Effector memory CD4-positive, alpha-beta T cell (primary cell): ENCODE measurements around the gene CLP1.

Source experiments
- DNase-seq, 3 donors: peaks; one replicate each; pipeline ENCODE4 v3.0.0-alpha.2; 2020
- H3K27ac ChIP-seq: 2 replicates; pipeline ENCODE4 v1.7.0; 2013; ENCODE audit warnings: mild to moderate bottlenecking, low read length, moderate library complexity; ENCODE audit not compliant: insufficient read depth, poor library complexity, severe bottlenecking
- H3K27me3 ChIP-seq: replicated peaks from 2 replicates; pipeline ENCODE4 v1.7.0; 2013; ENCODE audit warnings: mild to moderate bottlenecking, low read length; ENCODE audit not compliant: insufficient read depth, control insufficient read depth, poor library complexity, severe bottlenecking
- H3K36me3 ChIP-seq: 2 replicates; pipeline ENCODE4 v1.7.0; 2013; ENCODE audit warnings: mild to moderate bottlenecking, low read length, moderate library complexity; ENCODE audit not compliant: control insufficient read depth, insufficient read depth
- H3K4me1 ChIP-seq: 2 replicates; pipeline ENCODE4 v1.7.0; 2013; ENCODE audit warnings: low read length, mild to moderate bottlenecking; ENCODE audit not compliant: control insufficient read depth, insufficient read depth, poor library complexity, severe bottlenecking
- H3K4me3 ChIP-seq: 2 replicates; pipeline ENCODE4 v1.7.0; 2013; ENCODE audit warnings: low read length, low read depth, mild to moderate bottlenecking; ENCODE audit not compliant: insufficient read depth, poor library complexity, severe bottlenecking
- H3K9me3 ChIP-seq: 2 replicates; pipeline ENCODE4 v1.7.0; 2013; ENCODE audit warnings: mild to moderate bottlenecking, low read length, moderate library complexity; ENCODE audit not compliant: control insufficient read depth

CLP1 gene

DNA sequence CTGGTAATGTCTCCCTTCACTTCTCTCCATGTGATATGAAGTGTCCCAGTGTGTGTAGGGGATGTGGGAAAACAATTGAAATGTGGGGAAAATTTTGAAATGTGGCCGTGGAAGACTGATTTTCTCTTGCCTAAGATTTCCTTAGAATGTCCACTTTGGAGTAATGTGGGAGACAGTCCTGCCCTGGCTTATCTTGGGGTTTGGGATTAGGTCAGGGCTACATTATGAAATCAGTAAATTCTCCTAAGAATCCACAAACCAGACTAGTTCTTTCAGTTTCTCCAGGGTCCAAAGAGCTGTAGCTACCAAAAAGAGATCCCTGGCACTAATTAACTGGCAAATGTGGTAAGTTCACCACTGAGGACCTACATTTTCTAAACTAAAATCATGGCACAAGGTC, 30.7 kb upstream of the CLP1 start:
- no peaks in the 10 kb centered on the region for H3K27me3 ChIP-seq
- H3K4me1 ChIP-seq, result no peaks in the 10 kb centered on the region
- no peak for DNase-seq
- no peaks in the 10 kb centered on the region for H3K9me3 ChIP-seq
- no peak overlapping the region for H3K4me3 ChIP-seq
- H3K27ac ChIP-seq, result no peak overlapping the region
- no peaks in the 10 kb centered on the region for H3K36me3 ChIP-seq

DNA sequence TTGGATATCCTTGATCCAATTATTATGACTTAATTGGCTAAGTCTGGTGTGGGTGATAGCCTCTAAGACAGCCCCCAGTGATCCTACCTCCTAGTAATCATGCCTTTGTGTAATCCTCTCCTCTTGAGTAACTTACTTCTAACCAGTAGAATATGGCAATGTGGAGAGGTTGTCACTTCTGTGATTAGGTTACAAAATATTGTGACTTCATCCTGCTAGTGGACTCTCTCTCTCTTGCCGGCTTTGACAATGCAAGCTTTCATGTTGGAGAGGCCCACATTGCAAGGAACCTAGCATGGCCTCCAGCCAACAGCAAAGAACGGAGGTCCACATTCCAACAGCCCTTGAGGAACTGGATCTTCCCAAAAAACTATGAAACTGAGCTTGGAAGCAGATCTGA, 27.4 kb upstream of the CLP1 start:
- H3K4me1 ChIP-seq, result no peaks in the 10 kb centered on the region
- no peaks in the 10 kb centered on the region for H3K36me3 ChIP-seq
- no peaks in the 10 kb centered on the region for H3K27me3 ChIP-seq
- H3K9me3 ChIP-seq, result no peaks in the 10 kb centered on the region
- no peak overlapping the region for H3K27ac ChIP-seq
- no peak for DNase-seq
- no peak overlapping the region for H3K4me3 ChIP-seq

DNA sequence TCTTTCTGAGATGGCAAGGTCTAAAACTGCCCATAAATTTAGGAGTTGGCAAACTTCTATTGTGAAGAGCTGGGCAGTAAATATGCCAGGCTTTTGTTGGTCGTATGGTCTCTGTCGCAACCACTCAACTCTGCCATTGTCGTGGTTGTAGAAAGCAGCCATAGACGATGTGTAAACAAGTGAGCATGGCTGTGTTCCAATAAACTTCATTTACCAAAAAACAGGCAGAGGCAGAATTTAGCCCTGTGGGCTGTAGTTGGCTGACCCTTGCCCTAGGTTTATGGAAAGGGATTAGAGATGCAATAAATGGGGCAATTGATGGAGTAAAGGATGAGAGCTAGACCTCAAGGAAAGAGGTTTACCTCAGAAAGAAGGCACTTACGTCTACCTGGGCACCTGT, 25.4 kb upstream of the CLP1 start:
- DNase-seq, result no peak
- H3K36me3 ChIP-seq, result no peaks in the 10 kb centered on the region
- no peaks in the 10 kb centered on the region for H3K9me3 ChIP-seq
- H3K27ac ChIP-seq, result no peak overlapping the region
- H3K4me1 ChIP-seq, result no peaks in the 10 kb centered on the region
- H3K27me3 ChIP-seq, result no peaks in the 10 kb centered on the region
- no peak overlapping the region for H3K4me3 ChIP-seq

DNA sequence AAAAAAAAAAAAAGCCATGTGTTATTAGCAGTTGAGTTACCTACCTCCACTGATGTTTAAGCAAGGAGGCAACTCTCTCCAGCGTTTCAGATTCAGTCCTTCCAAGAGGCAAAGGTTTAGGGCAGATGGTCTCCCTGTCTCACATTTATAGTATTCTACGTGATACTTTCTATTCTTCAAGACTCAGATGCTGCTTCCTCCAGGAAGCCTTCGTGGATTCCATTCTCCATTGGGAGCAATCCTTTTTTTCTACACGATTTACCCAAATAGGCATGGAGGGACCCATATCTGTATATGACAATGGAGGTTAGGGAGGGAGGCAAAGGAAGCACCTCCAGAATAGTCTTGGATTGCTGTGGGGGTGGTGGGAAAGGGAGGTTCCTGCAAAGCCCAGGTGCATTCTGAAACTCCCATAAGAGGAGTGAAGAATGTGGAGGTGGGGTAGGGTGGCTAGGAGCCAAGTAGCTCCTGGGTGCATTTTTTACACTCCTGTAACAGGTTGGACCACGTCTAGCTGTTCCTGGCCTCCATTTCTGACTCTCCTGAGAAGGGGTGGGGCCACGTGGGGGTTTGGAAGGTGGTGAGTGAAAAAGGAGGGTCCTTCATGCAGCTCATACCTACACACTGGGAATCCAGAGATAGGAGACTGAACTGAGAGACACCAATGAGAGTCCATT, 24.0 kb upstream of the CLP1 start:
- Histone ChIP-seq H3K4me1 (peaks cover 7% of the 10 kb centered on the region), H3K9me3 (no peaks in the 10 kb centered on the region), H3K36me3 (no peaks in the 10 kb centered on the region), H3K27ac (no peak overlapping the region), H3K27me3 (peaks cover 13% of the 10 kb centered on the region), H3K4me3 (no peak overlapping the region)
- DNase-seq, result no peak

DNA sequence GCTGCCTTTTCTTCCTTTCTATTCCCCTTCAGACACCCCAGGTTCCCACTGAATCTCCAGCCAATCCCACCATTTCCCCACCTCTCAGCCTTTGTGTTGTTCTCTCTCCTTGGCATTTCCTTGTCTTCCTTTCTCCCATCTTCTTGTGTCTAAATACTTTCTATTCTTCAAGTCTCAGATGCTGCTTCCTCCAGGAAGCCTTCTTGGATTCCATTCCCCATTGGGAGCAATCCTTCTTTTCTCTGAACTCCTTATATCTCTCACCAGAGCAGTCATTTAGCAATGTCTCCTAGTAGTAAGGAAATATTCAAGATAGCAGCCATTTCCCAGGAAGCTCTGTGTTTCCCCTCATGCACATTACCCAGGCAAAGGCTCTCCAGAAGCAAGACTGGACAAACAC, 23.3 kb upstream of the CLP1 start:
- H3K36me3 ChIP-seq, result no peaks in the 10 kb centered on the region
- H3K27me3 ChIP-seq, result peaks cover 13% of the 10 kb centered on the region
- no peak overlapping the region for H3K4me3 ChIP-seq
- no peaks in the 10 kb centered on the region for H3K9me3 ChIP-seq
- no peak for DNase-seq
- H3K4me1 ChIP-seq, result peaks cover 15% of the 10 kb centered on the region
- H3K27ac ChIP-seq, result no peak overlapping the region

DNA sequence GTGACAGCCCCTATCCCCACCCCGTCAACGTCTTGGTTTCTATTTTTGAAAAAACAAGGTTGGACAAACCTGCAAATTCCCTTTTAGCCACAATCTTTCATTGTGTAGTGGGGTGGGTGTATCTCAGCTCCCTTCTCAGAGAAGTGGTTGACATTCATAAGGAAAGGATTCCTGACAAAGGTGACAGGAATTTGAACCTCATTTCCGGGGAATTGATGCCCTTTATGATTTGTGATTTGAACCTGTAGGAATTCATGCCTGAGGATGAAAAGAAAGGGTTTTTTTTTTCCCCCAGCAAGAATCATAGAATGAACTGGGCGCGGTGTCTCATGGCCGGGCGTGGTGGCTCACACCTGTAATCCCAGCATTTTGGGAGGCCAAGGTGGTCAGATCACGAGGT, 22.3 kb upstream of the CLP1 start:
- no peaks in the 10 kb centered on the region for H3K36me3 ChIP-seq
- H3K4me1 ChIP-seq, result peaks cover 19% of the 10 kb centered on the region
- no peaks in the 10 kb centered on the region for H3K9me3 ChIP-seq
- no peak for DNase-seq
- H3K4me3 ChIP-seq, result no peak overlapping the region
- H3K27me3 ChIP-seq, result peaks cover 13% of the 10 kb centered on the region
- no peak overlapping the region for H3K27ac ChIP-seq

DNA sequence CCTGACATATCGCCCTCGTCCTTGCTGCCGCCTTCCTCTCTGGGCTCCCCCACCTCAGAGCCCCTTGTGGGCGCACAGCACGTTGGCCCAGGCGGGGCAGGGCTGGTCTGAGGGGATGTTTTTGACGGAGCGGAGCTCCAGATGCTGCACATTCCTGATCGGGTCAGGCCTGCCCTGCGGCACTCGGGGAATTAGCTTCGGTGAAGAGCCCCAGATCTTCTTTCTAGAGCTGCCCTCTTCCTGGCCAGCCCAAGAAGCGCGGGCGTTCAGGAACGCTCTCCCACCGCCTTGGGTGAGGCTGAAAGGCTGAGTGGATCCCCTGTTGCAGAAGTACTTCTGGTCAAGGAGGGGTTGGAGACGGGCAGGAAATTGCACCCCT, 19.9 kb upstream of the CLP1 start:
- DNase-seq, result no peak
- H3K4me1 ChIP-seq, result peaks cover 19% of the 10 kb centered on the region
- peaks cover 13% of the 10 kb centered on the region for H3K27me3 ChIP-seq
- no peaks in the 10 kb centered on the region for H3K9me3 ChIP-seq
- H3K36me3 ChIP-seq, result no peaks in the 10 kb centered on the region
- no peak overlapping the region for H3K27ac ChIP-seq
- no peak overlapping the region for H3K4me3 ChIP-seq

DNA sequence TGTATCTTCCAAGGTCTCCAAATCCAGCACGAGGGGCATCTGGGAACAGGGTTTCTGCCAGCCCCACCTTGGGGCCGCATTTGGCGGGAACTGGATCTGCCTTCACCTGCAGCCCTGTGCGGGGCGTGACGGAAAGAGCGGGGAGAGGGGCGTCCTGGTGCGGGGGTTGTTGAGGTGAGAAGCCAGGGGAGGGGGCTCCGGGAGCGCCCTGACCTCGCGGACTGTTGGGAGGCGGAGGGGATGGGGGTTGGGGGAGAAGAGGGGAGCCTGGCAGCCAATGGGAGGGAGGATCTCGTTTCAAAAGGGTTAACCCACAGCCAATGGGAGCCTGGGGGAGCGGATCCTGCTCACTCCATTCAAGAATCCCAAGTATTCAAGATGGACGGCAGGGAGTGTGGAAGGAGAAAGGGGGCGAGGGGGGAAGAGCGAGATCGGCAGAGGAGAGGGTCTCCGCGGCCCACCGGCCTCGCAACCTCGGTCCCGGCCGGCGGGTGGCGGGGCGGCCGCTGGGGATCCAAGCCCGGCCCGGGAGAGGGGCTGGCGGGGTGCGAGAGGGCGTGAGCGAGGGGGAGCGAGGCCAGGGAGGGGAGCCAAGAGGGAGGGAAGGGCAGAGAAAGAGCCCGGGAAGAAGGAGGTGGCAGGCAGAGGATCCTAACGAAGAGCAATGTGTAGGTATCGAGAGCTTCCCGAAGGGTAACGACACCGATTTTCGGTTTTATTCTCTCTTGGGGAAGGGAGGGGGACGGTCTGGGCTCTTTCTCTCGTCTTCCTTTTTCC, 19.4 kb upstream of the CLP1 start:
- Histone ChIP-seq H3K4me1 (peaks cover 19% of the 10 kb centered on the region), H3K36me3 (no peaks in the 10 kb centered on the region), H3K4me3 (peak overlapping the region; percentile 65), H3K27ac (no peak overlapping the region), H3K9me3 (no peaks in the 10 kb centered on the region), H3K27me3 (peaks cover 13% of the 10 kb centered on the region)
- no peak for DNase-seq

DNA sequence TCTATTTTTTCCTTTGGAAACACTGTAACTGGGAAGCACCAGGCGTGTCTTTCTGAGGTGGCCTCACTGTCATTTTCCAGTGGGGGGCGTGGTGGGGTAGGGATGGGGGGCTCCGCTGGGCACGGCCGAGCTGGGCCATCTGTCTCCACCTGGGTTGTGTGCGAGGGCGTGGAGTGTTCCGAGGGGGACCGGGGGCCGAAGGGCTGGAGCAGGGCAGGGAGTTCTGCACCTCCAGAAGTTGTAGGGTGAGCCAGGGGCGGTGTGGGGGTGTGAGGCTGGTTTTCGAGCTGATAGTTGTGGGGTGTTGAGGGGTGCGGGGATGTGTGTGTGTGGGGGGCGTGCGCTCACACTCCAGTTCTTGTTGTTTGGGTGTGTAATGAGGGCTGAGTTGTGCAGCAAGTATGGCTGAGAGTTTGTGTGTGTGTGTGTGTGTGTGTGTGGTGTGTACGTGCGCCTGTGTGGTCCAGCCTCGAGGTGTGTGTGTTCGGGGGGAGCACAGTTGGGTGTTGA, 18.7 kb upstream of the CLP1 start:
- no peaks in the 10 kb centered on the region for H3K36me3 ChIP-seq
- peak overlapping the region; percentile 65 for H3K4me3 ChIP-seq
- H3K27me3 ChIP-seq, result peaks cover 13% of the 10 kb centered on the region
- no peak overlapping the region for H3K27ac ChIP-seq
- no peak for DNase-seq
- no peaks in the 10 kb centered on the region for H3K9me3 ChIP-seq
- peaks cover 19% of the 10 kb centered on the region for H3K4me1 ChIP-seq

DNA sequence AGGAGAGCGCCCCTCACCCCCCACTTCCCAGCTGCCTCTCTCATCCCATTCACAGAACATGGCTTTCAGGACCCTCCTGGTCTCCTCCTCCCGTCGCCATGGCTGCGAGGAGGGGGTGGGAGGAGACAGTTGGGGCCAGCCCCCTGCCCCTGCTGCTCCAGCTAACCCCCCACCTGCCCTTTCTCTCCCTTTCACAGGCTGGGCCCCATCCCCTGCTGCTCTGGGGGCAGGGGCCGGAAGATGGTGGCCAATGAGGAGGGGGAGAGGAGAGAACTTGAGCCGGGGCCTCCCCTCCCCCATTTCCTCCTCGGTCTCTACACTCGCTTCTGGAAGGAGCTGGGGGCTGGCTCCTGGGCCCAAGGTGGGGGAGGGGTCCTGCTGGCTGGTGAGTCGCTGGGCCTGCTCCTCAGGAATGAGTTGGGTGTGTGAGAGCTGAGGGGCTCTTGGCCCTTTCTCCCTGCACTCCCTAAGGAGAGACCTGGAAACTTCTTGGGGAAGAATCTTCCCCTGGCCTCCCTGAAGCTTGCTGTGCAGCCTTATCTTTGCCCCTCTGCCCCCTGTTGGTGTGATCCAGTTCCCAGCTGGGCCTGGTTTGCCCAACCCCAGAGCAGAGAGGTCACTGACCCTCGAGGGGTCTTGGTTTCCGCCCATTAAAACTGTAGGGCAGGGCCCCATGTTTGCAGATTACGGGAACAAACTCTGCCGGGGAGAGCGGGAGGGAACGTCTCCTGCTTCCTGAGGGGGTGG, 18.1 kb upstream of the CLP1 start:
- Histone ChIP-seq H3K4me1 (peaks cover 19% of the 10 kb centered on the region), H3K36me3 (no peaks in the 10 kb centered on the region), H3K4me3 (peak overlapping the region; percentile 65), H3K9me3 (no peaks in the 10 kb centered on the region), H3K27ac (no peak overlapping the region), H3K27me3 (peaks cover 13% of the 10 kb centered on the region)
- no peak for DNase-seq
